ENCODE results near the gene PRAC2.

The PRAC2 gene

GRCh38 chr17:48734333-48735061 is 11.5 kb downstream of the PRAC2 start:
- no peak for DNase-seq

GRCh38 chr17:48735062-48735351 is 12.0 kb downstream of the PRAC2 start:
- no peak for DNase-seq

- DNase-seq = no peak
These were observed 14.5 kb downstream of the PRAC2 start for GRCh38 chr17:48737330-48738043.

- no peak for DNase-seq
These were observed 15.4 kb downstream of the PRAC2 start for GRCh38 chr17:48738424-48738802.

GRCh38 chr17:48738803-48739526 is 16.0 kb downstream of the PRAC2 start:
- DNase-seq = no peak

GRCh38 chr17:48740537-48740936 is 17.6 kb downstream of the PRAC2 start:
- DNase-seq = no peak

- DNase-seq = no peak
These were observed 22.6 kb downstream of the PRAC2 start for GRCh38 chr17:48745381-48746275.

- DNase-seq = no peak
These were observed 24.0 kb downstream of the PRAC2 start for GRCh38 chr17:48746916-48747444.

GRCh38 chr17:48747445-48748363 is 24.7 kb downstream of the PRAC2 start:
- DNase-seq = no peak

GRCh38 chr17:48748718-48749566 is 26.0 kb downstream of the PRAC2 start:
- DNase-seq = no peak

- no peak for DNase-seq
These were observed 26.9 kb downstream of the PRAC2 start for GRCh38 chr17:48749621-48750553.

GRCh38 chr17:48751172-48751571 is 28.2 kb downstream of the PRAC2 start:
- DNase-seq = no peak

GRCh38 chr17:48751733-48752398 is 28.9 kb downstream of the PRAC2 start:
- no peak for DNase-seq

- no peak for DNase-seq
These were observed 29.7 kb downstream of the PRAC2 start for GRCh38 chr17:48752399-48753288.

GRCh38 chr17:48753794-48754499 is 31.0 kb downstream of the PRAC2 start:
- DNase-seq = no peak

- DNase-seq = no peak
These were observed 31.7 kb downstream of the PRAC2 start for GRCh38 chr17:48754500-48755261.
